SK-N-SH (cell line): Measurements from ENCODE around the gene C10orf120. TPM values are rescaled to one million over a fixed set of nuclear protein-coding genes. Genes with fewer than 3 reads are reported as not detected.

Experiments
- CTCF ChIA-PET: fragments of 300-600, 350-600 bp; formaldehyde crosslinking; extraction: SDS; loops from one replicate; lab custom pipeline; 2021; lab: Yijun Ruan, JAX
- POLR2A ChIA-PET: fragments of 350-600 bp; sonication (Branson Sonifier 250); formaldehyde crosslinking; extraction: SDS; loops from one replicate; lab custom pipeline; 2020; ENCODE audit warnings: antibody characterized with exemption, inconsistent platforms; lab: Yijun Ruan, JAX
- DNase-seq: peaks from one replicate; pipeline ENCODE4 v3.0.0; 2012
- H2AFZ ChIP-seq: fragments of 200-600 bp; sonication (generic); 2 replicates; pipeline ENCODE4 v1.8.1; 2016; ENCODE audit warnings: antibody characterized with exemption, mild to moderate bottlenecking, low read depth
- H3F3A ChIP-seq: fragments of 200-600 bp; sonication (generic); replicated peaks from 2 replicates; pipeline ENCODE3; 2016; ENCODE audit warnings: antibody characterized with exemption, mild to moderate bottlenecking; ENCODE audit not compliant: insufficient read depth
- H3K27ac ChIP-seq, 2 experiments: fragments of 200-500 bp in 1 of 2; fragments of 200-600 bp in 1 of 2; sonication (Bioruptor generic) in 1 of 2; sonication (generic), shearing (Covaris generic) in 1 of 2; 2 replicates each; pipeline versions ENCODE4 v1.5.1 to v1.6.1; 2014 to 2016; ENCODE audit warnings: low read depth in 2 of 2, inconsistent platforms in 1 of 2, low read length in 1 of 2, mild to moderate bottlenecking in 1 of 2, mixed read lengths in 1 of 2
- H3K27me3 ChIP-seq: fragments of 200-600 bp; sonication (generic), shearing (Covaris generic); 2 replicates; pipeline ENCODE4 v1.6.1; 2016; ENCODE audit warnings: mixed run types; ENCODE audit not compliant: insufficient read depth
- H3K36me3 ChIP-seq, 2 experiments: fragments of 200-500 bp in 1 of 2; fragments of 200-600 bp in 1 of 2; sonication (Bioruptor generic) in 1 of 2; sonication (generic) in 1 of 2; replicated peaks in 1 of 2; 2 replicates each; pipeline versions ENCODE3 to v1.5.1; 2014 to 2016; ENCODE audit warnings: low read length in 1 of 2, mild to moderate bottlenecking in 1 of 2; ENCODE audit not compliant: insufficient read depth in 2 of 2, control insufficient read depth in 1 of 2
- H3K4me1 ChIP-seq, 2 experiments: fragments of 200-500 bp in 1 of 2; fragments of 200-600 bp in 1 of 2; sonication (Bioruptor generic) in 1 of 2; sonication (generic), shearing (Covaris generic) in 1 of 2; 2 replicates each; pipeline versions ENCODE4 v1.5.1 to v1.6.1; 2014 to 2016; ENCODE audit warnings: low read depth in 1 of 2, low read length in 1 of 2, mixed run types in 1 of 2; ENCODE audit not compliant: insufficient read depth in 2 of 2, control insufficient read depth in 1 of 2
- H3K4me2 ChIP-seq: fragments of 200-600 bp; sonication (generic), shearing (Covaris generic); 2 replicates; pipeline ENCODE4 v1.6.1; 2017; ENCODE audit warnings: mixed run types
- H3K4me3 ChIP-seq, 2 experiments: fragments of 200-500 bp in 1 of 2; fragments of 200-600 bp in 1 of 2; sonication (Bioruptor generic) in 1 of 2; sonication (generic), shearing (Covaris generic) in 1 of 2; 2 replicates each; pipeline versions ENCODE4 v1.5.1 to v1.8.1; 2014 to 2016; ENCODE audit warnings: low read depth in 2 of 2, inconsistent platforms in 1 of 2, low read length in 1 of 2, mild to moderate bottlenecking in 1 of 2, mixed read lengths in 1 of 2, moderate library complexity in 1 of 2
- H3K79me2 ChIP-seq: fragments of 200-600 bp; sonication (generic); 2 replicates; pipeline ENCODE4 v1.8.1; 2017; ENCODE audit warnings: mild to moderate bottlenecking; ENCODE audit not compliant: insufficient read depth
- H3K9ac ChIP-seq: fragments of 200-600 bp; sonication (generic); 2 replicates; pipeline ENCODE4 v1.6.1; 2017; ENCODE audit warnings: mixed run types
- H3K9me2 ChIP-seq: fragments of 200-600 bp; sonication (generic); 2 replicates; pipeline ENCODE4 v1.6.1; 2017; ENCODE audit warnings: mixed run types
- H3K9me3 ChIP-seq: fragments of 200-600 bp; sonication (generic); 2 replicates; pipeline ENCODE4 v1.6.1; 2017; ENCODE audit warnings: mixed run types, mild to moderate bottlenecking, moderate library complexity
- H4K20me1 ChIP-seq: fragments of 200-600 bp; sonication (generic); 2 replicates; pipeline ENCODE4 v1.6.1; 2017; ENCODE audit warnings: mild to moderate bottlenecking, mixed run types; ENCODE audit not compliant: insufficient read depth
- ELF1 ChIP-seq: IDR thresholded peaks from 2 replicates; pipeline ENCODE4 v1.4.0; 2012
- EZH2phosphoT487 ChIP-seq: fragments of 200-600 bp; sonication (generic); IDR thresholded peaks from 2 replicates; pipeline ENCODE4 v1.6.1; 2017; ENCODE audit warnings: low read depth, mixed run types, mild to moderate bottlenecking, antibody characterized with exemption, moderate library complexity, borderline replicate concordance
- FOSL2 ChIP-seq: IDR thresholded peaks from 2 replicates; pipeline ENCODE4 v1.4.0; 2012; ENCODE audit warnings: low read depth, mild to moderate bottlenecking, moderate library complexity, borderline replicate concordance
- GATA2 ChIP-seq: sonication (generic); formaldehyde crosslinking; IDR thresholded peaks from 2 replicates; pipeline ENCODE4 v1.5.0; 2020; ENCODE audit warnings: mild to moderate bottlenecking, missing genetic modification reagents
- IRF3 ChIP-seq: fragments of 150-350 bp; IDR thresholded peaks from 2 replicates; pipeline ENCODE4 v1.6.1; 2016; ENCODE audit warnings: mild to moderate bottlenecking, low read depth, low read length
- MEF2A ChIP-seq: IDR thresholded peaks from 2 replicates; pipeline ENCODE4 v1.4.0; 2012; ENCODE audit warnings: low read depth, borderline replicate concordance
- MXI1 ChIP-seq: IDR thresholded peaks from 2 replicates; pipeline ENCODE4 v1.6.1; 2012; ENCODE audit warnings: mild to moderate bottlenecking, low read depth, low read length, improper control_type of control experiment
- NFIC ChIP-seq: IDR thresholded peaks from 2 replicates; pipeline ENCODE4 v1.4.0; 2012; ENCODE audit warnings: borderline replicate concordance
- NRF1 ChIP-seq: IDR thresholded peaks from 2 replicates; pipeline ENCODE4 v1.6.1; 2012; ENCODE audit warnings: low read depth, mild to moderate bottlenecking, low read length
- RCOR1 ChIP-seq: fragments of 150-350 bp; IDR thresholded peaks from 2 replicates; pipeline ENCODE4 v1.6.1; 2017; ENCODE audit warnings: antibody characterized with exemption, low read length
- REST ChIP-seq: IDR thresholded peaks from 2 replicates; pipeline ENCODE4 v1.6.1; 2012; ENCODE audit warnings: mild to moderate bottlenecking, low read depth, low read length, moderate library complexity
- TEAD4 ChIP-seq: IDR thresholded peaks from 2 replicates; pipeline ENCODE4 v1.4.0; 2012; ENCODE audit warnings: mild to moderate bottlenecking, borderline replicate concordance; ENCODE audit not compliant: insufficient read depth
- USF1 ChIP-seq: IDR thresholded peaks from 2 replicates; pipeline ENCODE4 v1.4.0; 2012; ENCODE audit warnings: low read depth, borderline replicate concordance
- USF2 ChIP-seq: fragments of 150-350 bp; IDR thresholded peaks from 2 replicates; pipeline ENCODE4 v1.6.1; 2017; ENCODE audit warnings: antibody characterized with exemption, low read length, low read depth, borderline replicate concordance
- WGBS: methylation state at CpG from one replicate; pipeline ENCODE4 v1.1.6; 2017; ENCODE audit warnings: low lambda C conversion rate; 5-methylcytosine and 5-hydroxymethylcytosine counted together
- polyA plus RNA-seq, 3 experiments: library from polyadenylated mRNA; depleted of rRNA; stranded (reverse); fragments of >200 nt; gene quantifications; 2 replicates each; pipeline ENCODE4 v1.2.3, GENCODE V29; 2012

Gene C10orf120
- polyA plus RNA-seq, 1 of the 3 experiments (the other 2 are of a cell fraction) = not detected

GRCh38 chr10:122725006-122725405, 25.4 kb upstream of the C10orf120 start:
- CTCF ChIA-PET = no interaction called here
- H4K20me1 ChIP-seq = no peaks in the 10 kb centered on the region
- no peaks in the 10 kb centered on the region for H3K36me3 ChIP-seq
- TF ChIP-seq GATA2 (CRISPR knock-in tag) = no peak
- TF ChIP-seq ELF1 = no peak
- no peak for TF ChIP-seq EZH2phosphoT487
- no peak for TF ChIP-seq USF2
- TF ChIP-seq MXI1 = no peak
- no peak for TF ChIP-seq RCOR1
- TF ChIP-seq TEAD4 = no peak
- no peak for TF ChIP-seq USF1
- TF ChIP-seq FOSL2 = no peak
- TF ChIP-seq NFIC = no peak
- TF ChIP-seq IRF3 = no peak
- no peak for TF ChIP-seq MEF2A
- TF ChIP-seq REST = no peak
- TF ChIP-seq NRF1 = no peak
- no peak for DNase-seq
- no peaks in the 10 kb centered on the region for H3F3A ChIP-seq
- H2AFZ ChIP-seq = no peak overlapping the region
- H3K4me2 ChIP-seq = no peak overlapping the region
- no peaks in the 10 kb centered on the region for H3K79me2 ChIP-seq
- POLR2A ChIA-PET = no interaction called here
- H3K9me2 ChIP-seq = no peaks in the 10 kb centered on the region
- H3K9ac ChIP-seq = no peak overlapping the region
- H3K4me3 ChIP-seq = no peak overlapping the region
- no peaks in the 10 kb centered on the region for H3K9me3 ChIP-seq
- peaks cover 12% of the 10 kb centered on the region; the same call in 1 of the 2 replicates for H3K27me3 ChIP-seq
- 52% methylated on average over 1 of the region's 1 CpG for WGBS
- no peak overlapping the region for H3K27ac ChIP-seq
- no peaks in the 10 kb centered on the region for H3K4me1 ChIP-seq
